ENCODE results near the gene SMAD6. TPM values are rescaled to one million over a fixed set of nuclear protein-coding genes. Genes with fewer than 3 reads are reported as not detected.

Gene SMAD6
- total and polyA plus RNA-seq, 2 of the 4 experiments (the other 2 are of a cell fraction), result 4.8 to 8.5 TPM

DNA sequence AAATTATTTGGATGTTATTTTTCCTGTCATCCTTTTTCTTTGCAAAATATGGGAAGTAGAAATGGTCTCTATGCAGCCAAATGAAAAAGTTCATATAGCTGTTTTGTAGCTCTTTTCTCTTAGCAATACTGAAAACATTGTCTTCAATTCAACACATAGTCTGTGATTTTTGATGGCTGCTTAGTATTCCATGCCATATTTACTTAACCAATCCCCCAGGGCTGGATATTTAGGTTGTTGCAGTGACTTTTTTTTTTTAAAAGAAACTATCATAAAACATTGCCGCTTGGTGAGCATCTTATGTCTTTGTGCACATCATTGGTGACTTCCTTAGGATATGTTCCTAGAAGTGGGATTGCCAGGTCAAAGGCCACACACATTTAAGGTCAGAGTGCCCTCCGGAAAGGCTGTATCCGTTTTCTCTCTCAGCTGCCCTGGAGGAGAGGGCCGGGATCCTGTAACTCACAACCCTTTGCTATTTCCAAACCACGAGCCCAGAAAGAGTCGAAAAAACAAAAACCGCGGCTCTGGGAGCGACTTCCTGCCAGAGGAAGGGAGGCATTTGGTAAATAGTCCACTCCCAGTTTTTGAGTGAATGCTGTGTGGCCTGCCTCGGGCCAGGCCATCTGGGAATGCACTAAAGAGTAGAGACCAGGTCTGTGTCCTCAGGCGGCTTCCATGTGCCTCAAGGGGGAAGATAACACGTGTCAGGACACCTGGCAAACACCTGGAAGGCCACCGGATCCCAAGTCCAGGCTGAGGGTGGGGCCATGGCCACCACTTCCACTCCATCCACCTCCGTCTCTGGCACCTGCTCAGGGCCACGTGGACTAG is 41.9 kb downstream of the SMAD6 start:
- no peaks in the 10 kb centered on the region for H3K27me3 ChIP-seq (ENCODE audit: control insufficient read depth, insufficient read depth, low read length)
- peak overlapping the region; percentile 7 for H2BK5ac ChIP-seq (ENCODE audit: low read depth, low read length, poor library complexity, severe bottlenecking)
- in situ Hi-C loops (cut with MboI; ENCODE audit: low sequenced_read_pairs), result no loop called here
- H3K9me3 ChIP-seq (ENCODE audit: control insufficient read depth, insufficient read depth, low read length), result no peaks in the 10 kb centered on the region
- peaks cover 34% of the 10 kb centered on the region for H3K9me1 ChIP-seq (ENCODE audit: insufficient read depth, low read length)
- H3K9ac ChIP-seq (ENCODE audit: low read depth, low read length), result no peak overlapping the region
- peak overlapping the region; percentile 44 to 80; a peak in 2 of 4 replicates for H4K8ac ChIP-seq (ENCODE audit: low read depth in 2 of 2, low read length in 2 of 2)
- H3K27ac ChIP-seq (ENCODE audit: insufficient read depth, low read length), result peak overlapping the region; percentile 39
- H3K4me2 ChIP-seq (ENCODE audit: low read depth, low read length), result no peak overlapping the region
- H3K4me3 ChIP-seq (ENCODE audit: insufficient read depth, low read depth, low read length), result no peak overlapping the region
- 60% methylated on average over 2 of the region's 15 CpGs; no CpG with 5 or more reads in 1 of the 2 experiments for WGBS, 2 experiments (ENCODE audit: extremely low coverage in 2 of 2, insufficient read length in 1 of 2)
- peak overlapping the region; percentile 90 for H4K91ac ChIP-seq (ENCODE audit: insufficient read depth, low read depth, low read length)
- H3K4ac ChIP-seq (ENCODE audit: low read depth, low read length), result peak overlapping the region; percentile 87
- dilution Hi-C loops (cut with HindIII; ENCODE audit: low sequenced_read_pairs, unreplicated experiment), result no loop called here
- H2BK15ac ChIP-seq (ENCODE audit: low read depth, low read length), result peak overlapping the region; percentile 69; the same call in 2 of the 3 replicates
- peak overlapping the region; percentile 73 for H2AFZ ChIP-seq (replicated peaks; ENCODE audit: low read length, poor library complexity)
- ChIA-PET CTCF (interaction anchor here (0.9 to 1.5 kb wide), 2 partner anchors 9 to 108 kb away, joined by 3 read pairs; no protein-coding TSS in a partner anchor), POLR2A (ENCODE audit: unreplicated experiment) (interaction anchor here (0.7 kb wide), 1 partner anchor 14 kb away, joined by 4 read pairs; no protein-coding TSS in a partner anchor)
- no peak for DNase-seq
- peaks cover 4% of the 10 kb centered on the region for H3K36me3 ChIP-seq (ENCODE audit: control insufficient read depth, insufficient read depth, low read length)
- peak overlapping the region; percentile 2; the same call in 1 of the 2 replicates for H3K18ac ChIP-seq (ENCODE audit: low read depth, low read length)
- ATAC-seq (ENCODE audit: low read depth), result no peak
- peak overlapping the region; percentile 60; the same call in 1 of the 2 replicates for H2BK20ac ChIP-seq (ENCODE audit: low read depth, low read length)
- peak overlapping the region; percentile 12; the same call in 1 of the 2 replicates for H3K14ac ChIP-seq (replicated peaks; ENCODE audit: low read depth, low read length)
- H3K79me1 ChIP-seq (ENCODE audit: low read depth in 1 of 2, low read length in 2 of 2), result peaks cover 63 to 81% of the 10 kb centered on the region in 2 experiments
- TF ChIP-seq BHLHE40 (IDR thresholded peaks at IDR 0.05; ENCODE audit: low read depth, low read length), result no peak
- TF ChIP-seq RAD21 (IDR thresholded peaks at IDR 0.05; ENCODE audit: low read length), result no peak
- no peak for TF ChIP-seq MAFK (IDR thresholded peaks at IDR 0.05; ENCODE audit: low read depth, low read length)
- no peak for TF ChIP-seq FOS (IDR thresholded peaks at IDR 0.05; ENCODE audit: low read depth, low read length)
- no peak for TF ChIP-seq RCOR1 (IDR thresholded peaks at IDR 0.05; ENCODE audit: insufficient replicate concordance, low read length)
- TF ChIP-seq SMC3 (IDR thresholded peaks at IDR 0.05; ENCODE audit: low read depth, low read length), result no peak
- no peak for TF ChIP-seq CHD1 (IDR thresholded peaks at IDR 0.05; ENCODE audit: low read depth, low read length)
- no peak for TF ChIP-seq NFE2L2 (IDR thresholded peaks at IDR 0.05; ENCODE audit: low read depth, low read length)
- TF ChIP-seq, protein P1, sequence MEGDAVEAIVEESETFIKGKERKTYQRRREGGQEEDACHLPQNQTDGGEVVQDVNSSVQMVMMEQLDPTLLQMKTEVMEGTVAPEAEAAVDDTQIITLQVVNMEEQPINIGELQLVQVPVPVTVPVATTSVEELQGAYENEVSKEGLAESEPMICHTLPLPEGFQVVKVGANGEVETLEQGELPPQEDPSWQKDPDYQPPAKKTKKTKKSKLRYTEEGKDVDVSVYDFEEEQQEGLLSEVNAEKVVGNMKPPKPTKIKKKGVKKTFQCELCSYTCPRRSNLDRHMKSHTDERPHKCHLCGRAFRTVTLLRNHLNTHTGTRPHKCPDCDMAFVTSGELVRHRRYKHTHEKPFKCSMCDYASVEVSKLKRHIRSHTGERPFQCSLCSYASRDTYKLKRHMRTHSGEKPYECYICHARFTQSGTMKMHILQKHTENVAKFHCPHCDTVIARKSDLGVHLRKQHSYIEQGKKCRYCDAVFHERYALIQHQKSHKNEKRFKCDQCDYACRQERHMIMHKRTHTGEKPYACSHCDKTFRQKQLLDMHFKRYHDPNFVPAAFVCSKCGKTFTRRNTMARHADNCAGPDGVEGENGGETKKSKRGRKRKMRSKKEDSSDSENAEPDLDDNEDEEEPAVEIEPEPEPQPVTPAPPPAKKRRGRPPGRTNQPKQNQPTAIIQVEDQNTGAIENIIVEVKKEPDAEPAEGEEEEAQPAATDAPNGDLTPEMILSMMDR (conservative IDR thresholded peaks at IDR 0.05; ENCODE audit: low read depth, low read length), result no peak
- TF ChIP-seq, protein P2, sequence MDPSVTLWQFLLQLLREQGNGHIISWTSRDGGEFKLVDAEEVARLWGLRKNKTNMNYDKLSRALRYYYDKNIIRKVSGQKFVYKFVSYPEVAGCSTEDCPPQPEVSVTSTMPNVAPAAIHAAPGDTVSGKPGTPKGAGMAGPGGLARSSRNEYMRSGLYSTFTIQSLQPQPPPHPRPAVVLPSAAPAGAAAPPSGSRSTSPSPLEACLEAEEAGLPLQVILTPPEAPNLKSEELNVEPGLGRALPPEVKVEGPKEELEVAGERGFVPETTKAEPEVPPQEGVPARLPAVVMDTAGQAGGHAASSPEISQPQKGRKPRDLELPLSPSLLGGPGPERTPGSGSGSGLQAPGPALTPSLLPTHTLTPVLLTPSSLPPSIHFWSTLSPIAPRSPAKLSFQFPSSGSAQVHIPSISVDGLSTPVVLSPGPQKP (IDR thresholded peaks at IDR 0.05; ENCODE audit: borderline replicate concordance, low read depth, low read length), result no peak
- peak overlapping the region; percentile 8; the same call in 1 of the 2 replicates for H3K23ac ChIP-seq (ENCODE audit: low read depth, low read length)
- H4K20me1 ChIP-seq (ENCODE audit: insufficient read depth, low read length), result peaks cover 10% of the 10 kb centered on the region; the same call in 1 of the 2 replicates
- no TSS peak for BruUV-seq (replicated peaks)
- peak overlapping the region; percentile 93 for H2BK120ac ChIP-seq (ENCODE audit: low read depth, low read length)
- H4K5ac ChIP-seq (ENCODE audit: low read depth, low read length), result peak overlapping the region; percentile 9; the same call in 1 of the 2 replicates
- peak overlapping the region; percentile 88 for H2AK5ac ChIP-seq (ENCODE audit: low read depth, low read length)
- intact Hi-C loops (cut with micrococcal nuclease), result no loop called here
- no peak overlapping the region for H3K56ac ChIP-seq (ENCODE audit: extremely low read depth, insufficient read depth, low read length)
- H3K4me1 ChIP-seq (ENCODE audit: control insufficient read depth, insufficient read depth, low read length), result peaks cover 43% of the 10 kb centered on the region
- peak overlapping the region; percentile 74 for H2AK9ac ChIP-seq (replicated peaks; ENCODE audit: low read depth, low read length, poor library complexity)

Data from IMR-90 (cell line).